SIG-M5 treated with dmso at 0.1 percent for 504 hours (cell line): ENCODE measurements around the gene TRAF3.
"Not testable (repeated sequence)": the region's sequence is repeated elsewhere in the genome, so short reads cannot be mapped to it uniquely, and the experiment has no call there.

Source experiments
- DNase-seq: peaks from one replicate; lab custom pipeline; 2025; ENCODE audit not compliant: unreplicated experiment; lab: John Stamatoyannopoulos, UW

Gene TRAF3

DNA sequence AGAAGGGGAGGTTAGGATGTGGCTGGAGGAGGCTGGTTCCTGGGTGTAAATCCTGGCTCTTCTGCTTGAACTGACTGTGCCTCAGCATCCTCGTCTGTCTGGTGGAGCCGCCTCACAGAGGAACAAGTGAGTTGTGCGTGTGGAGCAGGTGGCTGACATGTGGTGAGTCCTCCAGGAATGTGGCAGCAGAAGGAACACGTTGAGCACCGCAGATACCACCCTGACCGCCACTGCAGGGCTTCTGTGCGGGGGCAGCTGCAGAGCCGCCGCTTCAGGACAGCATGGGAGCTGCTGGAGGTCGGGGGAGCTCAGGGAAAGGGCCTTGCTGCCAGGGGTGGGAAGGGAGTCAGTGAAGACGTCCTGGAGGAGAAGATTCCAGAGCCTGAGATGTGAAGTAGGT, 48.9 kb downstream of the TRAF3 start:
- DNase-seq, result no peak

DNA sequence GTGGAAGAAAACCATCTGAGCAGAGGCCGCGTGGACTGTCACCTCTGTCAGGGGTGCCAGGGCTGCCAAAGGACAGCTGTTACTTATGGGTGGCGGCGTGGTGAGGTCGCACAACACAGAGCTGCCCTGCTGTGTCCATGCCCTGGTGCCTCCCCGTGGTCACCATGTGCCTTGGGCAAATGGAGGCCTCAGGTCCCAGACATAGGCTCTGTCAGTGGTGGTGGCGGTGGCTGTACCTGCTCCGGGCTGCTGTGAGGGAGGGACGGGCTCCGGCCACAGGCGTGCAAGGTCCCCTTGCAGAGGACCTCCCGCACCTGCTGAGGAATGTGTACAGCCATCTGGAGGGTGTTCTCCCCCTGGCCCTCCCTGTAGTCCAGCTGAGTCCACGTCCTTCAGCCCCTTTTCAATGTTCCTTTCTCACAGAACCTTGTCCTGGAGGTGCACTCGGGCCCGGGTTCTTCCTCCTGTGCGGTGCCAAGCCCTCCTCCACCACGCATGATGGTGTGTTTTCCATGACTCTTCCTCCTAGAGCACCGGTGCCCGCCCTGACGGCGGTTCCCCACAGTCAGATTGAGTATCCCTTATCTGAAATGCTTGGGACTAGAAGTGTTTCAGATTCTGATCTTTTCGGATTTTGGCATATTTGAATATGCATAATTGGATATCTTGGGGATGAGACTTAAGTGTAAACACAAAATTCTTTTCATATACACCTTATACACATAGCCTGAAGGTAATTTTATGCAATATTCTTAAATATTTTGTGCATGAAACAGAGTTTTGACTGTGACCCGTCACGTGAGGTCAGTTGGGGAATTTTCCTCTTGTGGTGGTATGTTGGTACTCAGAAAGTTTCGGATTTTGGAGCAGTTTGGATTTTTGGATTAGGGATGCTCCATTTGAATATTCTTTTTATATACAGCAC, 49.8 kb downstream of the TRAF3 start:
- DNase-seq, result no peak

DNA sequence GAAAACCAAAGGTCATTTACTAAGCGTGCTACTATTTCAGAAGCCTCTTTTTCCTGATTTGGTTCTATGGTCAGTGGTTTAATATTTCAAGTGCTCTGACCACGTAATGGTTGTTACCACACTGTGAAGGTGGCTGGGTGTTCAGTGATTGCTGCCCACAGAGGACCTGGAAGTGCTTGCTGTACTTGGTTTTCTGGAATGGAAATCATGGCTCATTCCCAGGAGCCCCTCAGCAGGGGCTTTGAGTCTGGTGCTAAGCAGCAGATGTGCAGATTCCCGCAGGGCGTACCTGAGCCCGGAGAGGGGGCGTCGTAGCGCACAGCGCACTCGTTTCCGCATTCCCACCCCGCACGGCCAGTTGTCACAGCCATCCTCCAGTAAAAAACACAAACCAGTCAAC, 50.5 kb downstream of the TRAF3 start:
- no peak for DNase-seq

DNA sequence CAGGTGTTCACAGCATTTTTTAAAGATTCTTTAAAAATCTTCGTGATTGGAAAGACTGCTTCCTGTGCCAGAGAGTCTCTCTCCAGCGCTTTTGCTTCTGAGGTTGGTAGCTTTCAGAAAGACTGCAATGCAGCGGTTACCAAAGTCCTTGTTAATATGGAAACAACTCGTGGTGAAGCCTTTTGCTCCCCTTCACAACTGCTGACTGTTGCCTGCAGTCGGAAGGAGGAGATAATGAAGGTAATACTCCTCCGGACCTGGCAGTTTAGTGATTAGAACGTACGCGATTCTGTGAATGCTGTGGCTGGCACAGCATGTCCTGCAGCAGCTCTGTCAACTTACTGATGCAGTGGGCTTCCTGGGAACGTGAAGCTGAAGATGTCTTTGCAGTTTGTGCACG, 50.9 kb downstream of the TRAF3 start:
- DNase-seq, result no peak

DNA sequence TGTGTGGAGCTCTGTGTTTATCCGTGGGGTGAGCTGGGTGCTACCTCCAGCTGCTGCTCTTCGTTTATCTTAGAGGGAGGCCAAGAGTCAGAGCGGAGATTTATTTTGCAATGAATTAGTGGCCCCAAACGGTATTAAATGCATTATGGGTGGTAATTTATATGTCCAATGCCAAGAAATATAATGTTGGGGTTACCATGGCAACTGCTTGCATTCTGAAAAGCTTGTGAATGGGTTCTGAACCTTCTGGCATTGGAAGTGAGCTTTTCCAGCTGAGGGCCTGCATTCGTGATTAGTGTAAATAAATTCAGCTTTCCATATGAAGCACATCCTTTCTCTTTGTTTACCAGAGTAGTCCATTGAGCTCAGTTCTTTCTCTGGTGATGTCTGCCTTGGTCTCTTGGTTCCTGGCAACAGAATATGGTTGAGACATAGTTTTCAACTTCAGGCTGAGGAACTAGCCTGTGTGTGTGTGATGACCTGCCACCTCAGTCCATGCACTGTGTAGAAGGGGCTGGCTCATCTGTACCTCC, 51.8 kb downstream of the TRAF3 start:
- no peak for DNase-seq

DNA sequence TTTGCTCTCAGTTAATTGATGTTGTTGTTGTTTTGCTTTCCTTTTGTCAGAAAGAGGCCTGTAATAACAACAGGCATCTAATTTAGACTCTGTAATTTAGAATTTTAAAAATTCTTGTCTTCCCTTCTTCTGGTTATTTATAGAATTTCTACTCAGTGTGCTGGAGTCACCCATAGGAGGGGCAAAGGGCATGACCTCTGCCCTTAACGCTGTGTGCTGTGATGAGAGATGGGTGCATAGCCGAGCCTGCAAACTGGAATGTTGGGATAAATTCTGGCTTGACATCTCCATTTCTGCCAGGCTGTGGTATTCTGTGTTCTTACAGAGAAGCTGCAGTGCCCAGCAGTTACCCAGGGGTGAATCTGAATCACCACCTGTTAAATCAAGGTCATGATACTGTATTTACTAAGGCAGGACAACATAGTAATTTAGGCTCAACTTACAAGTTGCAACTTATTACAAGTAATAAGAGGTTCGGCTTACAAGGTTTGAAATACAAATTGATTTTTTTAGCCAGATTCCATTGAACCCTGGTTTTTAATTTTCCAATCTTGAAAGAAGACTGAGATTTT, 53.3 kb downstream of the TRAF3 start:
- DNase-seq, result no peak

DNA sequence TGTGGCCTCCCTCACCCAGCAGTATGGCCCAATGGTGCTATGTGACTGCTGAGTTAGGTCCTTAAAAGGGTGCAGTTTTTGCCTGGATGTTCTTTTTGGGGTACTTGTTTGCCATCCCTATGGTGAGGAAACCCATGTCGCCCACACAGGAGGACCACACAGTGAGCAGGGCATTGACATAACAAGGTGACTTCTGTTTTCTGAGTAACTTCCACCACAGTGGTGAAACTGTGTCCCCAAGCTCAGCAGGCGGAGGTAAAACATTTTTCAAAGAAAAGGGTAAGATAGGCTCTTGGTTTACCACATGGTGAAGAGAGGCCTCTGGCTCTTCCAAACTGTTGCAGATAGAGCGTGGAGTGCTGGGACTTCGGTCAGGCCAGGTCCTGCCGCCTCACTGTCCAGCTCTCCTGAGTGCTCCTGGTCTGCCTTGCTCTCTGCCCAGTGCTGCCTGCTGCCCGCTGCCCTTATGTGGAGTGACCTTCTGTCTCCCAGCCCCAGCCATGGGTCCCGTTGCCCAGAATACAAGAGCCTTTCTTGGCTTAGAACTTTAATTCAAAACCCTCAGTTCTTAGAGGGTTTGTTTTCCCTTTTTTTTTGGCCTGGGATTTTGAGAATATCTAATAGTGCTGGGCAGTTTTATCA, 54.0 kb downstream of the TRAF3 start:
- DNase-seq, result no peak

DNA sequence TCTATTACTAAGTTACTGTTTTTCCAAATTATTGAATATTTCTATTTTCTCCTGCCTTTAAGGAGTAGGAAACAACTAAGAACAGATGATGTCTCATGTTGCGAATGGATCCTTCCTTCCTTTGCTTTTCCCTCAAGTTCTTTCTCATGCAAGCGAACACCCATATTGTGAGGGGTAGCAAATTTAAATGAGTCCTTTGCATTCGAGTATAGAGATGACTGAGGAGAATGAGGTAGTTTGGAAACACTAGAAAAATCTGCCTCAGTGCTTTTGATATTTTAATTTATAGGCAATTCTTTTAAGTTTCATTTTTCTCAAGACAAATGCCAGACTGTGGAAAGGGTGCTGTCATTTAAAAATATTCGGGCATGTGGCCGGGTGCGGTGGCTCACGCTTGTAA, 56.1 kb downstream of the TRAF3 start:
- DNase-seq, result no peak

DNA sequence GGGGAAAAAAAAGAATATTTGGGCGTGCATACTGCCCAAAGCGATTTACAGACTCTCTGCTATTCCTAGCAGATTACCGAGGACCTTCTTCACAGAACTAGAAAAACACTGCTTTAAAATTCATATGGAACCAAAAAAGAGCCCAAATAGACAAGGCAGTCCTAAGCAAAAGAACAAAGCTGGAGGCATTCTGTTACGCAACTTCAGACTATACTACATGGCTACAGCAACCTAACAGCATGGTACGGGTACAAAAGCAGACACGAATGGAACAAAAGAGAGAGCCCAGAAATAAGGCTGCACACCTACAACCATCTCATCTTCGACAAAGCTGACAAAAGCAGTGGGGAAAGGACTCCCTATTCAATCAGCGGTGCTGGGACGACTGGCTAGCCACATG, 56.7 kb downstream of the TRAF3 start:
- no peak for DNase-seq

DNA sequence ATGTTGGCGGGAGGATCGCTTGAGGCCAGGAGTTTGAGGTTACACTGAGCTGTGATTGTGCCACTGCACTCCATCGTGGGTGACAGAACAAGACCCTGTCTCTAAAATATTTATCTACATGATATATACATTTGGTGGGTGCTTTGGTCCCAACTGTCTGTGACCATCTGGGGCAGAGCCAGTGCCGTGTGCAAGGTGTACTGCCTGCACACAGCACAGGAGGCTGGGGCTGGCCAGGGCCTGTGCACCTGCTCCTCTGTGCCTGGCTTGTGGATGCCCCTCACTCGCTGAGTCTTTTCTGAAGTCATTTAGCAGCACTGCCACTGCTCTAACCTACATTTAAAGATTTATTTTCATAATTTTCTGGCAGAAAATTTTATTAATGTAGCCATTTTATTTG, 58.7 kb downstream of the TRAF3 start:
- no peak for DNase-seq

DNA sequence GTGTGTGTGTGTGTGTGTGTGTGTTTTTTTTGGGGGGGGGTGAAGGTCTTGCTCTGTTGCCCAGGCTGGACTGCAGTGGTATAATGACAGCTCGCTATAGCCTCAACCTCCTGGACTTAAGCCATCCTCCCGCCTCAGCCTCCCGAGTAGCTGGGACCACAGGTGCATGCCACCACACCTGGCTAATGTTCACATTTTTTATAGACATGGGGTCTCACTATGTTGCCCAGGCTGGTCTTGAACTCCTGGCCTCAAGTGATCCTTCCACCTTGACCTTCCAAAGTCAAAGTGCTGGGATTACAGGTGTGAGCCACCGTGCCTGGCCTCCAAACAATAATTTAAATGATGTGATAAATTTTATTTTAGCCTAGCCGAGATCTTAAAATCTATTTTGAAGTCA, 59.9 kb downstream of the TRAF3 start:
- DNase-seq, result not testable (repeated sequence)

DNA sequence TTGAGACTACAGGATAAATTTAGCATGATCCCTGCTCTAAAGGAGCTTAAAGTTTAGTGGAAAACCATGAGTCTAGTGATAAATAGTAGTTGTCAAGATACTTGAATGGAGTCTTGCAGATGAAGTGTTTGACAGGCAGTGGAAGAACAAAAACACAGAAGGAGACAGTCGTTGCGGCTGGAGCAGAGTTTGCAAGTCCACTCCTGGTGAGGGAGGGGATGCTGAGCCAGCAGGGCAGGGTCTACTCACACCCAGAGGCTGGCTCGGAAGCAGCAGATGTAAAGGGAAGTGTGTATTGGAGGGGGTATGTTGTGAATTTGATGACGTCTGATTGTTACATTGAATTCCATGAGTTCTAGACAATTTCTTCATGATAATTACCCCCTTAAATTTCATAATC, 61.3 kb downstream of the TRAF3 start:
- no peak for DNase-seq

DNA sequence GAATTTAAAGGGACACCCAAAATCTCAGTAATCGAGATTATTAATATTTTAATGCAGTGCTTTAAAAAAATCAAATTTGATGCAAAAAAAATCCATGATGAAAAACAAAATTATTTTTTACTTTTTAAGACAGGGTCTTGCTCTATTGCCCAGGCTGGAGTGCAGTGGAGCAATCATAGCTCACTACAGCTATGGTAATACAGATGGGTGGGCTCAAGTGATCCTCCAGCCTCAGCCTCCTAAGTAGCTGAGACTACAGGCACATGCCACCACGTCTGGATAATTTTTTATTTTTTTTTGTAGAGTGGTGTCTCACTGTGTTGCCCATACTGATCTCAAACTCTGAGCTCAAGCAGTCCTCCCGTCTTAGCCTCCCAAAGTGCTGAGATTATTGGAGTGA, 62.9 kb downstream of the TRAF3 start:
- DNase-seq, result no peak

DNA sequence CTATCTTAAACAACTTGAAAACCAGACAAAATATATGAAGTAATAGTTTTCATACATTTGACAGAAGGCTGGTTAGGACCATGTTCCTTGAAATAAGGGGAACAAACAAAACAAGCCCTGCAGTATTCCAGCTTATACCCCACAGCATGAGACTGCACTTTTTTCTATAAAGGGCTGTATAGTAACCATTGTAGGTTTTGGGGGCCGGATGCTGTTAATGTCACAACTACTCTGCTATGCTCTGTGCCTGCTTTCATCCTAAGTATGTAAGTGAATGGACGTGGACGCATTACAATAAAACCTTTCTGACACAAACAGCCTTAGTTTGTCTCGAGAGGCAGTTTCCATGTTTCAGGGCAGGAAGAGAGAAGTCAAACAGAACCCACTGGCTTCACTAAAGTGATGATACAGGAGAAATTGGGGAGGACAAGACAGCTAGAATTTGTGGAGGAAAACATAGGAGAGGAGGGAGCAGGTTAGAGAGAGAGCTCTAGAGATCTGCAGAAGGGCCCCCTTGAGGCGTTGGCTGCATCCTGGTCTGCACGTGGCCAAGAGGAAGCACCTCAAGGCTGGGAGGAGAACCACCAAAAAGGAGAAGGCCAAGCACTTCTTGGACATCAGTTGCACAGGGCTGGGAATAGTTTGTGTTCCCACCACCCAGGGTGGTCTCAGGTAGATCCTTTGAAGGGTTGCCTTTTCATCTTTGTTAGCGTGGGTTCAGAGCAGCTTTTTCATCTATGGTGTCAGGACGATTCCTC, 63.7 kb downstream of the TRAF3 start:
- DNase-seq, result peak; percentile 10

DNA sequence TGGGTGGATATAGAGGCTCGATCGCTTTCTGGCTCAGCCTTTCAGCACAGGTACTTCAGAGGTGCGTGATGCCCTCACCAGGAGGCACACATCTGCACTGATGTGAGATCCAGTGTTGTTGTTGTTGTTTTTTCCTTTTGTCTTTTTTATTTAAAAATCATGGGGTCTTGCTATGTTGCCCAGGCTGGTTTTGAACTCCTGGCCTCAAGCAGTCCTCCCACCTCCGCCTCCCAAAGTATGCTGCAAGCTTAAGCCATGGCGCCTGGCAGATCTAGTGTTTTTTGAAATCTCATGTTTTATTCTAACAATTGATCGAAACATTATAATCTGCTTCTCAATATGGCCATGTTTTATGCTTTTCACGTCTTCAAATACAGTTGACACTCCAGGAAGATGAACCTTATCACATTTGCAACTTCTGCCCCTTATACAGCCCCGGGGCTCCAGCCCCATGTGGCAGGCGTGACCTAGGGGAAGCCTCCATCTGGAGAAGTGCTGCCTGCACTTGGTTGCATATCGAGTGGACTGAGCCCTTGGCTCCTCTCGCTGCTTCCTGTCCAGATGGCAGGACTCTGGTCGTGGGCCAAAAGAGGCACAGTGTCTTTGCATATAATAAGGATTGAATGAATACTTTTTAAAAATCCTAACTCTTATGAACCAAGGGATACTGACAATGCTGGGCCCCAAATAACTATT, 71.7 kb downstream of the TRAF3 start:
- no peak for DNase-seq

DNA sequence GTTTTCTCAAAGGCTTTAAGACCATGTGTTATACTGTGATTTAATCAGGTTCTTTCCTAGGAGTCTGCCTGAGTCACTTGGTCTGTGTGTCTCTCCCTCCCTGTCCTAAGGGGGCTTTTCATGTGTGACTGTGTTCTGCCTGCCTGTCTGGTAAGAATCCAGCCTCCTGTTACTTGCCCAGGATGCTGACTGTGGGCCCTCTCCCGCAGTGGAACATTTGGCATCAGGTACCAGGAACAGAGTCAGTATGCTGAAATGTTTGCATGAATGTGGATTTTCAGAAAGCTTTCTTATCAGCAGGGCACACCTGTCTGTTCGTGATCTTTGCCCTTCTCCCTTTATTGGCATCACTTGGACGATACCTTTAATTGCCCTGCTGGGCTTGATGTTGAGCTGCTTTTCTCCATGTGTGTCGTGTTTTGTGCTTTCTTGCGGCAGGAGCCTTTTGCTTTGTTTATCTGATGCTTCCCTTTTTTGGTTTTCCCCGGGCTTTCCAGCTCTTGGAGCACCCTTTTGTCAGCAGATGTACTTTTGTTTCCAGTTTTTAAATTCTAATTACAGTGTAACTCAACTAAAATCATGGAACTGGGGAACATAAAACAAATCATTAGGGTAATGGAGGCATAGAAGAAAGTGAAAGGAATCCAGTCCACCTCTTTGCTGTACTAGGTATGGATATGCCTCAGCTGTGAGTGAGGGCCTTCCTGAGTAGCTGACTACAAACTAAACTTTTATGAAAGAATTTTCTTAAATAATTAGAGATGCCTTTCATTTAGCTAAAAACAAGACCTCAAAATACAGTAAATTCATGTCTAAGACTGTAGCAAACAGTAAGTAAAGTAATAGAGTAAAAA, 72.5 kb downstream of the TRAF3 start:
- no peak for DNase-seq

DNA sequence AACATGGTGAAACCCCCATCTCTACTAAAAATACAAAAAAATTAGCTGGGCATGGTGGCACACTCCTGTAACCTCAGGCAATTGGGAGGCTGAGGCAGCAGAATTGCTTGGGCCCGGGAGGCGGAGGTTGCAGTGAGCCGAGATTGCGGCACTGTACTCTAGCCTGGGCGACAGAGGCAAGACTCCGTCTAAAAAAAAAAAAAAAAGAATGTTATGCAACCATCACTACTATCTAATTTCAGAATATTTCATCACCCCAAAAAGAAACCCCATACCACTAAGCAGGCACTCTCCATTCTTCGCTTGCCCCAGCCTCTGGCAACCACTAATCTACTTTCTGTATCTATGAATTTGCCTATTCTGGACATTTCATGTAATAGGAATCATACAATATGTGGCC, 76.4 kb downstream of the TRAF3 start:
- DNase-seq, result peak; percentile 48

DNA sequence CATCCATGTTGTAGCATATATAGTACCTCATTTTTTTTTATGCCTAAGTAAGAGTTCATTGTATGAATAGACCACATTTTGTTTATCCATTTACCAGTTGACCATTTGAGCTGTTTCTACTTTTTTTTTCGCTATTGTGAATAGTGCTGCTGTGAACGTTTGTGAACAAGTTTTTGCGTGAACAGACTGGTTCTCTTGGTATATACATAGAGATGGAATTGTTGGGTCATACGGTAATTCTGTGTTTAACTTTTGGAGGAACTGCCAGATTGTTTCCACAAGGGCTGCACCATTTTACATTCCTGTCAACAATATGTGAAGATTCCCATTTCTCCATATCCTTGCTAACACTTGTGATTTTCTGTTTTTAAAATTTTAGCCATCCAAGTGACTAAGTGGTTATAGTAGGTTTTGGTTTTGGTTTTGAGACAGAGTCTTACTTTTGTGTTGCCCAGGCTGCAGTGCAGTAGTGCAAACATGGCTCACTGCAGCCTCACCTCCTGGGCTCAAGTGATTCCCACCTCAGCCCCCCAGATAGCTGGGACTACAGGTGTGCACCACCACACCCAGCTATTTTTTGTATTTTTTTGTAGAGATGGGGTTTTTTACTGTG, 76.9 kb downstream of the TRAF3 start:
- no peak for DNase-seq

DNA sequence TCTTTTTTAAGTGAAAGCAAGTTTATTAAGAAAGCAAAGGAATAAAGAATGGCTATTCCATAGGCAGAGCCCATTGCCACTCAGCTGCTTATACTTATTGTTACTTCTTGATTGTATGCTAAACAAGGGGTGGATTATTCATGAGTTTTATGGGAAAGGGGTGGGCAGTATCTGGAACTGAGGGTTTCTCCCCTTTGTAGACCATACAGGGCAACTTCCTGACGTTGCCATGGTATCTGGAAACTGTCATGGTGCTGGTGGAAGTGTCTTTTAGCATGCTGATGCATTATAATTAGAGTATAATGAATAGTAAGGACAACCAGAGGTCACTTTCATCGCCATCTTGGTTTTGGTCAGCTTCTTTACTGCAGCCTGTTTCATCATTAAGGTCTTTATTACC, 78.9 kb downstream of the TRAF3 start:
- no peak for DNase-seq
